ENCODE measurements around the gene ALG1L2. TPM values are rescaled to one million over a fixed set of nuclear protein-coding genes. Genes with fewer than 3 reads are reported as not detected.

The ALG1L2 gene
- 0.55 TPM in 1 of 2 replicates, not detected in the other for total RNA-seq

GRCh38 chr3:130081351-130081881, at the start of gene ALG1L2:
Gene ALG1L2, plus strand, starts transcription at chr3:130081831. Its CDS starts 186 bp downstream, at chr3:130082017.

Other genes starting within 250 kb of the ALG1L2 start
- 14.1 and 15.1 TPM in 2 replicates for gene TMCC1, start 188.1 kb upstream of the ALG1L2 start, total RNA-seq
- gene TRH, start 107.1 kb upstream of the ALG1L2 start, total RNA-seq: not detected in 2 replicates

All from smooth muscle cell of the umbilical artery (primary cell).